Activated effector memory CD4-positive, alpha-beta T cell treated with Interleukin-2 at 50 U/mL for 16 hours (primary cell): ENCODE data around the gene RILPL1.
A peak's percentile ranks its signal among the peaks of the same experiment; 100 is the strongest.
"Not testable (repeated sequence)": the region's sequence is repeated elsewhere in the genome, so short reads cannot be mapped to it uniquely, and the experiment has no call there.

Experiments
- DNase-seq: peaks from one replicate; pipeline ENCODE4 v3.0.0-alpha.2; 2020

The RILPL1 gene

DNA sequence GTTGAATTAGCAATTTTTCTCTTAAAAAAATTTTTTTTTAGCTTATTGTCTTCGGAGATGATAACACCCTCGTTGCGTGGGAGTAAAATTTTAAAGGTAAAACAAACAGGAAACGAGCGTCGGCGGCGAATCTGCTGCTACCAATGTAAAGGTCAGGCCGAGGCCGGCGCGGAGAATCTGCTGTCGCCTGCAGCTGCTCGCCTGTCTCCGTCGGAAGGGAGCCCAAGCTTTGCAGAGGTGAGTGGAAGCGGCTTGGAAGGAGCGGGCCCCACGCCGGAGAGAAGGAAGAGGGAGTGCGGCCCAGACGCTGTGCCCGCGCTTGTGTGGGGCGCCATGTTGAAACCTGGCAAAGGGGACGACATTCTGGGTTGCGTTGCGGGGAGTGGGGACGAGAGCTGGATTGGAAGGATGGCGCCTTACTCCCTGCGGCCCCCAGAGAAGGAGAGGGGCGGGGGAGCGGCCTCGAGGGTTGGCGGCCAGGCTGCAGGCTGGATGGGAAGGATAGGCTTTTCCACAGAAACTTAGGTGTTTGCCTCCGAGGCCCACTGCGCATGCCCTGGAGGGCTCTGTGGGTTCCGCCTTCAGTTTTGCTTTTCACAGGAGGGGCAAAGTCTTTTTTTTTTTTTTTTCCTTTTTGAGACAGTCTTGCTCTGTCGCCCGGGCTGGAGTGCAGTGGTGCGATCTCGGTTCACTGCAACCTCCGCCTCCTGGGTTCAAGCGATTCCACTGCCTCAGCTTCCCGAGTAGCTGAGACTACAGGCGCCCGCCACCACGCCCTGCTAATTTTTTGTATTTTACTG is 75.3 kb downstream of the RILPL1 start, which contains the start of gene SNRNP35:
SNRNP35 (plus strand) TSS at position 160 of the 800 bp plus-strand sequence. CDS start 7,402 bp downstream, outside the sequence.
- DNase-seq, result peak; percentile 79

DNA sequence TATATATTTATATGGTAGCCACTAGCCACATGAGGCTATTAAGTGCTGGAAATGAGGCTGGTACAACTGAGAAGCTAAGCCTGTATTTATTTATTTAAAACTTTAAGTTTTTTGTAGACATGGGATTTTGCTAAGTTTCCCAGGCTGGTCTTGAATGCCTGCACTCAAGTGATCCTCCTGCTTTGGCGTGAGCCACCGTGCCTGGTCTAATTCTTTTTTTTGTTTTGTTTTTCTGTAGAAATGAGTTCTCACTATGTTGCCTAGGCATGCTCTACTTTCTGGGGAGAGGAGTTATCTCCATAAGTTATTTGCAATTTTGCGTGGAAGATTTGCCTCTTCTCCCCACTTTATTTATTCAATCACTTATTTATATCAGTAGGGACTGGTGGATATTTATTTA is 80.4 kb downstream of the RILPL1 start:
- DNase-seq, result no peak

DNA sequence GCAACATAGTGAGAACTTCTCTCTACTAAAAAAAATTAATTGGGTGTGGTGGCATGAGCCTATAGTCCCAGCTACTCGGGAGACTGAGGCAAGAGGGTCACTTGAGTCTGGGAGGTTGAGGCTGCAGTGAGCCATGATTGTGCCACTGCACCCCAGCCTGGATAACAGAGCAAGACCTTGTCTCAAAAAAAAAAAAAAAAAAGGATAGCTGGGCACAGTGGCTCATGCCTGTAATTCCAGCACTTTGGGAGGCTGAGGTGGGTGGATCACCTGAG is 81.3 kb downstream of the RILPL1 start:
- DNase-seq, result not testable (repeated sequence)

DNA sequence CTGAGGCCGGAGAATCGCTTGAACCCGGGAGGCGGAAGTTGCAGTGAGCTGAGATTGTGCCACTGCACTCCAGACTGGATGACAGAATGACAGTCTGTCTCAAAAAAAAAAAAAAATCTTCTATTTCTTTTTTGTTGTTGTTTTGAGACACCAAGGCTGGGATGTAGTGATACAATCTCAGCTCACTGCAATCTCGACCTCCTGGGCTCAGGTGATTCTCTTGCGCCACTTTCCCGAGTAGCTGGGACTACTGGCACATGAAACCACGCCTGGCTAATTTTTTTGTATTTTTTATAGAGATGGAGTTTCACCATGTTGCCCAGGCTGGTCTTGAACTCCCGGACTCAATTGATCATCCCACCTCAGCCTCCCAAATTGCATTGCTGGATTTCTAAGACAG is 82.9 kb downstream of the RILPL1 start:
- no peak for DNase-seq

GRCh38 chr12:123449856-123450255 is 83.7 kb downstream of the RILPL1 start:
- no peak for DNase-seq

- DNase-seq, result no peak
Observed at GRCh38 chr12:123449249-123449733, 84.2 kb downstream of the RILPL1 start.

DNA sequence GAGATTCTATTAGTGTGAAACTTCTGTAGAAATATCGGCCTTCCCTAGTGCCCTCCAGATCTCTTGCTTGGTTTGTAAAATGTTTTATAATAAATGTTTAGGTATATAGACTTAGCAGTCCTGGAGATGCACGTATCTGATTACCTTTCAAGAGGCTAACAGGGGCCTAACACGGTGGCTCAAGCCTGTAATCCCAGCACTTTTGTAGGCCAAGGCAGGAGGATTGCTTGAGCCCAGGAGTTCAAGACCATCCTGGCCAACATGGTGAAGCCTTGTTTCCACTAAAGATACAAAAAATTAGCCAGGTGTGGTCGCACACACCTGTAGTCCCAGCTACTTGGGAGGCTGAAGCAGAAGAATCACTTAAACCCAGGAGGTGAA is 87.2 kb downstream of the RILPL1 start:
- no peak for DNase-seq

DNA sequence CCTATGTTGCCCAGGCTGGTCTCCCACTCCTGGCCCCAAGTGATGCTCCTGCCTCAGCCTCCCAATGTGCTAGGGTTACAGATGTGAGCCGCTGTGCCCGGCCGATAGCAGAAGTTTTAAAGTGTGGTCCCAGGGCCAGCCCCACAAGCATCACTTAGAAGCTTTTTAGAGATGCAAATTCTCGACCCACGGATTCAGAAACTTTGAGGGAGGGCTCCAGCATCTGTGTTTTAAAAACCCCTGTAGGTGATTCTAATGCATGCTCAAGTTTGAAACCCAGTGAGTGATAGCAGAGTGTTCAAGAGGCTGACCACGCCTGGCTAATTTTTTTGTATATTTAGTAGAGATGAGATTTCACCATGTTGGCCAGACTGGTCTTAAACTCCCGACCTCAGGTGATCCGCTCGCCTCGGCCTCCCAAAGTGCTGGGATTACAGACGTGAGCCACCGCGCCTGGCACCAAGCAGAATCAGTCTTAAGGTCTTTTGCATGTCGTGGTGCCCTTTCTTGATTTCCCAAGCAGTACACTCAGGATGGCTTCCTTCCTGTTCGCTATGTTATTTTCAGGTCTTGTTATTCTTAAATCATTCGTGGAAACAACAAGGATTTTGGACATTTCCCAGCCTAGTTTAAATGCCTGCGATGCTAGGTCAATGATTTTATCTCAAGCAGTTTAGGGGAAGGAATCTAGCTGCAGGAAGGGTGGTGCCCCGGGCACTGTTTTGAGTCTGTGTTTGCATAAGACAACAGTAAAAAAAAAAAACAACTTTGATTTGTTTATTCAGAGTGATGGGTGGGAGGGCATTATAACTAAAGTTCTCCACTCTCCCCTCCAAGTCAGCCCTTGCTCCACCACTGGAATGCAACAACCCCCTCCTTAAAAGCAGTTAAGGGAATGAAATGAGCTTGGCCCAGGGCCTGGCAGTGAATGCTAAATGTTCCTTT is 87.9 kb downstream of the RILPL1 start:
- no peak for DNase-seq

GRCh38 chr12:123444092-123445026 is 89.2 kb downstream of the RILPL1 start:
- DNase-seq, result no peak

GRCh38 chr12:123442774-123443173 is 90.7 kb downstream of the RILPL1 start:
- no peak for DNase-seq

GRCh38 chr12:123441523-123442164 is 91.9 kb downstream of the RILPL1 start:
- no peak for DNase-seq

GRCh38 chr12:123436017-123436964 is 97.2 kb downstream of the RILPL1 start, which contains the start of gene RILPL2:
Gene RILPL2, minus strand, starts transcription at chr12:123436684. Its CDS starts 264 bp downstream, at chr12:123436420.
- DNase-seq, result peak; percentile 87

GRCh38 chr12:123435636-123436016 is 97.9 kb downstream of the RILPL1 start:
- DNase-seq, result no peak

- DNase-seq, result no peak
Observed at GRCh38 chr12:123433615-123434014, 99.9 kb downstream of the RILPL1 start.

DNA sequence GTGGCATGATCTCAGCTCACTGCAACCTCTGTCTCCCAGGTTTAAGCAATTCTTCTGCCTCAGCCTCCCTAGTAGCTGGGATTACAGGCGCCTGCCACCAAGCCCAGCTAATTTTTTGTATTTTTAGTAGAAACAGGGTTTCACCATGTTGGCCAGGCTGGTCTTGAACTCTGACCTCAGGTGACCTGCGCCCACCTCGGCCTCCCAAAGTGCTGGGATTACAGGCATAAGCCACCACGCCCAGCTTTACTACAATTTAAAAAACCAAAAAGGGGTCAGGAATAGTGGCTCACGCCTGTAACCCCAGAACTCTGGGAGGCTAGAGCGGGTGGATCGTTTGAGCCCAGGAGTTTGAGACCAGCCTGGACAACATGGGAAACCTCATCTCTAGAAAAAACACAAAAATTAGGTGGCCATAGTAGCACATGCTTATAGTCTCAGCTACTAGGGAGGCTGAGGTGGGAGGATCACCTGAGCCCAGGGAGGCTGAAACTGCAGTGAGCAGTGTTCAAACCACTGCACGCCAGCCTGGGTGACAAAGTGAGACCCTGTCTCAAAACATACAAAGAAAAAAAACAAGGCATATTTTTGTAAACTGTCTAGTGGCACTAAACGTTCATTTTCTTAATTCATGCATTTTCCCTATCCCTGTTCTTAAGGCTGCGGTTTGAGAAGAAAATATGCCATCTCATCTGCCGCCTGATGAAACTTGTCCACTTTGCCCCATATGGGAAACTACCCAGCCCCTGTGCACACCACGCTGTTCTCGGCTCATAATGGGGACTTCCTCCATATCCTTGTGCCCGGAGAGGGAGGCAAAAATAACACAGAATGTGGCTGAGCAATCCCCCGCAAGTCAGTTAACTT is 101.3 kb downstream of the RILPL1 start:
- not testable (repeated sequence) for DNase-seq

- DNase-seq, result not testable (repeated sequence)
Observed at GRCh38 chr12:123429101-123429500, 104.4 kb downstream of the RILPL1 start.

GRCh38 chr12:123428591-123428990 is 104.9 kb downstream of the RILPL1 start:
- DNase-seq, result no peak

GRCh38 chr12:123427036-123427769 is 106.3 kb downstream of the RILPL1 start:
- no peak for DNase-seq

GRCh38 chr12:123421314-123421713 is 112.2 kb downstream of the RILPL1 start:
- no peak for DNase-seq
